ENCODE measurements around the gene CACNA1D. TPM values are rescaled to one million over a fixed set of nuclear protein-coding genes. Genes with fewer than 3 reads are reported as not detected.

Gene CACNA1D
- total and polyA plus RNA-seq, 2 donors (not counting 1 experiment from before 2014, with no cell fraction given) = 0.17 to 0.37 TPM

GRCh38 chr3:53780806-53781205 is 286.4 kb downstream of the CACNA1D start:
- no peaks in the 10 kb centered on the region for H3K36me3 ChIP-seq (ENCODE audit: control insufficient read depth, insufficient read depth, low read length)
- no peaks in the 10 kb centered on the region for H3K27me3 ChIP-seq (ENCODE audit: control insufficient read depth, insufficient read depth, low read length)
- H3K79me2 ChIP-seq (ENCODE audit: control insufficient read depth, insufficient read depth, low read length) = no peaks in the 10 kb centered on the region
- no peaks in the 10 kb centered on the region for H3K9me3 ChIP-seq (ENCODE audit: control insufficient read depth, insufficient read depth, low read depth, low read length)
- H3K4me2 ChIP-seq (ENCODE audit: extremely low read depth, insufficient read depth, low read length) = no peak overlapping the region
- TF ChIP-seq EZH2 (IDR thresholded peaks at IDR 0.05; ENCODE audit: low read length, missing control alignments) = no peak
- no peak for TF ChIP-seq CTCF (conservative IDR thresholded peaks at IDR 0.05 in 1 of 2, IDR thresholded peaks at IDR 0.05 in 1 of 2; ENCODE audit: low read depth in 1 of 2, low read length in 2 of 2)
- no peak overlapping the region for H3K9ac ChIP-seq (ENCODE audit: insufficient read depth, low read length)
- peaks cover 6% of the 10 kb centered on the region for H3K4me1 ChIP-seq (ENCODE audit: control insufficient read depth, extremely low read depth, insufficient read depth, low read length)
- no peak for DNase-seq (ENCODE audit: low read depth in 2 of 2)
- H3K27ac ChIP-seq (ENCODE audit: insufficient read depth, low read length) = no peak overlapping the region
- no peak overlapping the region for H2AFZ ChIP-seq (ENCODE audit: low read length)
- no peaks in the 10 kb centered on the region for H4K20me1 ChIP-seq (ENCODE audit: control insufficient read depth, extremely low read depth, insufficient read depth, low read length)
- no peak overlapping the region for H3K4me3 ChIP-seq (replicated peaks in 1 of 4; ENCODE audit: control extremely low read depth in 1 of 4, insufficient read depth in 1 of 4, low read depth in 3 of 4, low read length in 4 of 4)

- no peak overlapping the region for H3K4me2 ChIP-seq (ENCODE audit: extremely low read depth, insufficient read depth, low read length)
- no peaks in the 10 kb centered on the region for H3K4me1 ChIP-seq (ENCODE audit: control insufficient read depth, extremely low read depth, insufficient read depth, low read length)
- no peak for DNase-seq (ENCODE audit: low read depth in 2 of 2)
- no peaks in the 10 kb centered on the region for H4K20me1 ChIP-seq (ENCODE audit: control insufficient read depth, extremely low read depth, insufficient read depth, low read length)
- no peaks in the 10 kb centered on the region for H3K79me2 ChIP-seq (ENCODE audit: control insufficient read depth, insufficient read depth, low read length)
- TF ChIP-seq CTCF (conservative IDR thresholded peaks at IDR 0.05 in 1 of 2, IDR thresholded peaks at IDR 0.05 in 1 of 2; ENCODE audit: low read depth in 1 of 2, low read length in 2 of 2) = no peak
- TF ChIP-seq EZH2 (IDR thresholded peaks at IDR 0.05; ENCODE audit: low read length, missing control alignments) = no peak
- no peaks in the 10 kb centered on the region for H3K36me3 ChIP-seq (ENCODE audit: control insufficient read depth, insufficient read depth, low read length)
- H3K9ac ChIP-seq (ENCODE audit: insufficient read depth, low read length) = no peak overlapping the region
- H2AFZ ChIP-seq (ENCODE audit: low read length) = no peak overlapping the region
- no peak overlapping the region for H3K4me3 ChIP-seq (replicated peaks in 1 of 4; ENCODE audit: control extremely low read depth in 1 of 4, insufficient read depth in 1 of 4, low read depth in 3 of 4, low read length in 4 of 4)
- no peaks in the 10 kb centered on the region for H3K9me3 ChIP-seq (ENCODE audit: control insufficient read depth, insufficient read depth, low read depth, low read length)
- H3K27me3 ChIP-seq (ENCODE audit: control insufficient read depth, insufficient read depth, low read length) = peaks cover 5% of the 10 kb centered on the region
- H3K27ac ChIP-seq (ENCODE audit: insufficient read depth, low read length) = no peak overlapping the region
Measured at GRCh38 chr3:53787016-53787415, 292.6 kb downstream of the CACNA1D start.

- no peak for DNase-seq (ENCODE audit: low read depth in 2 of 2)
Measured at GRCh38 chr3:53788038-53788437, 293.6 kb downstream of the CACNA1D start.

More at GRCh38 chr3:53788038-53788437, 293.6 kb downstream of the CACNA1D start:
- Histone ChIP-seq H4K20me1 (ENCODE audit: control insufficient read depth, extremely low read depth, insufficient read depth, low read length) (no peaks in the 10 kb centered on the region), H3K36me3 (ENCODE audit: control insufficient read depth, insufficient read depth, low read length) (no peaks in the 10 kb centered on the region), H3K4me1 (ENCODE audit: control insufficient read depth, extremely low read depth, insufficient read depth, low read length) (no peaks in the 10 kb centered on the region), H3K27ac (ENCODE audit: insufficient read depth, low read length) (no peak overlapping the region), H3K79me2 (ENCODE audit: control insufficient read depth, insufficient read depth, low read length) (no peaks in the 10 kb centered on the region), H3K27me3 (ENCODE audit: control insufficient read depth, insufficient read depth, low read length) (peaks cover 5% of the 10 kb centered on the region), H2AFZ (ENCODE audit: low read length) (no peak overlapping the region), H3K4me3 (replicated peaks in 1 of 4; ENCODE audit: control extremely low read depth in 1 of 4, insufficient read depth in 1 of 4, low read depth in 3 of 4, low read length in 4 of 4) (no peak overlapping the region), H3K9me3 (ENCODE audit: control insufficient read depth, insufficient read depth, low read depth, low read length) (no peaks in the 10 kb centered on the region), H3K4me2 (ENCODE audit: extremely low read depth, insufficient read depth, low read length) (no peak overlapping the region), H3K9ac (ENCODE audit: insufficient read depth, low read length) (no peak overlapping the region)
- TF ChIP-seq CTCF (conservative IDR thresholded peaks at IDR 0.05 in 1 of 2, IDR thresholded peaks at IDR 0.05 in 1 of 2; ENCODE audit: low read depth in 1 of 2, low read length in 2 of 2) (no peak), EZH2 (IDR thresholded peaks at IDR 0.05; ENCODE audit: low read length, missing control alignments) (no peak)
